ENCODE measurements around the gene KRTAP13-3. TPM values are rescaled to one million over a fixed set of nuclear protein-coding genes. Genes with fewer than 3 reads are reported as not detected.

The KRTAP13-3 gene, protein sequence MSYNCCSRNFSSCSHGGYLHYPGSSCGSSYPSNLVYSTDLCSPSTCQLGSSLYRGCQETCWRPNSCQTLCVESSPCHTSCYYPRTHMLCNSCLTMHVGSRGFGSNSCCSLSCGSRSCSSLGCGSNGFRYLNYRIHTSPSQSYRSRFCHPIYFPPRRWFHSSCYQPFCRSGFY
- total RNA-seq (not detected), polyA plus RNA-seq (ENCODE audit: insufficient read length in 6 of 6) (not detected)
- long read RNA-seq, donor 1 = 0 reads
- long read RNA-seq, donor 2 = 0 reads
- long read RNA-seq, donor 3 = 0 reads
- long read RNA-seq, donor 4 = 0 reads
- long read RNA-seq, donor 5 = 0 reads
- long read RNA-seq, donor 6 = 0 reads
- long read RNA-seq, donor 7 = 0 reads
- long read RNA-seq, donor 8 = 0 reads
- long read RNA-seq, donor 9 = 0 reads
- long read RNA-seq, donor 10 = 0 reads
- long read RNA-seq, donor 11 = 0 reads
- long read RNA-seq, donor 12 = 0 reads

GRCh38 chr21:30425826-30426225, at the start of gene KRTAP13-3:
TSS of gene KRTAP13-3 (minus strand) at chr21:30425926. CDS start at chr21:30425912, 14 bp downstream.
- Histone ChIP-seq H3K27me3 (no peaks in the 10 kb centered on the region), H3K9me3 (no peaks in the 10 kb centered on the region), H3K27ac (no peak within 1 kb of the TSS), H3K36me3 (no peaks in the 10 kb centered on the region), H3K4me1 (no peaks in the 10 kb centered on the region), H3K4me3 (no peak within 1 kb of the TSS)
- intact Hi-C loops (cut with DNase I) = no loop called here
- ATAC-seq (no peak), DNase-seq (no peak)
- no peak for TF ChIP-seq CTCF (IDR thresholded peaks at IDR 0.05)

GRCh38 chr21:30468900-30469714, 43.4 kb upstream of the KRTAP13-3 start:
- DNase-seq (no peak), ATAC-seq (no peak)
- intact Hi-C loops (cut with DNase I) = no loop called here
- no peaks in the 10 kb centered on the region for H3K9me3 ChIP-seq
- H3K27me3 ChIP-seq = no peaks in the 10 kb centered on the region
- TF ChIP-seq CTCF (IDR thresholded peaks at IDR 0.05) = no peak
- H3K27ac ChIP-seq = no peak overlapping the region
- no peak overlapping the region for H3K4me3 ChIP-seq
- H3K36me3 ChIP-seq = no peaks in the 10 kb centered on the region
- H3K4me1 ChIP-seq = no peaks in the 10 kb centered on the region

- ATAC-seq (no peak), DNase-seq (no peak)
- Histone ChIP-seq H3K4me1 (no peaks in the 10 kb centered on the region), H3K36me3 (no peaks in the 10 kb centered on the region), H3K9me3 (no peaks in the 10 kb centered on the region), H3K27ac (no peak overlapping the region), H3K4me3 (no peak overlapping the region), H3K27me3 (no peaks in the 10 kb centered on the region)
- intact Hi-C loops (cut with DNase I) = no loop called here
- TF ChIP-seq CTCF (IDR thresholded peaks at IDR 0.05) = peak in 1 of 2 donors; percentile 17
Observed at GRCh38 chr21:30463713-30464112, 38.0 kb upstream of the KRTAP13-3 start.

DNA sequence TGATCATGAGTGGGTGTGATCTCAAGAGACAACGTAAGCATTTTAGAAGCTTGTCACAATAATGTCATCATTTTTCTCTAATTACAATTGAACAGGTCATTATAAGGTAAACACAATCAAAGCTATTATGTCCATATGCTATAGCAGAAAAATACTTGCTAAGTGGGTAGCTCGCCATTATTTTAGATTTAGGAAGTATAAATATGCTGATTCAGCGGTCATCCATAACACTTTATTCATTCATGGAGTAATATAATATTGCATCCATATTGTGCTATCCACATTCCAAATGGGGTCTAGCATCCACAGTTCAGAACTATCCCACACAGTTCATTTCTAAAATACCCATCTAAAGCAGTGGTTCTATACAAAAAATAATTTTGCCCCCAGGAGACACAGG, 22.8 kb upstream of the KRTAP13-3 start:
- no peak for DNase-seq
- Histone ChIP-seq H3K4me1 (no peaks in the 10 kb centered on the region), H3K27ac (no peak overlapping the region), H3K36me3 (no peaks in the 10 kb centered on the region), H3K9me3 (no peaks in the 10 kb centered on the region), H3K27me3 (no peaks in the 10 kb centered on the region), H3K4me3 (no peak overlapping the region)
- no peak for ATAC-seq
- TF ChIP-seq CTCF (IDR thresholded peaks at IDR 0.05) = no peak
- intact Hi-C loops (cut with DNase I) = no loop called here

GRCh38 chr21:30447056-30447455, 21.3 kb upstream of the KRTAP13-3 start:
- H3K36me3 ChIP-seq = no peaks in the 10 kb centered on the region
- TF ChIP-seq CTCF (IDR thresholded peaks at IDR 0.05) = no peak
- no peak overlapping the region for H3K4me3 ChIP-seq
- no peaks in the 10 kb centered on the region for H3K9me3 ChIP-seq
- H3K27ac ChIP-seq = no peak overlapping the region
- no peak for ATAC-seq
- intact Hi-C loops (cut with DNase I) = no loop called here
- no peak for DNase-seq
- no peaks in the 10 kb centered on the region for H3K4me1 ChIP-seq
- no peaks in the 10 kb centered on the region for H3K27me3 ChIP-seq
